Non-pigmented ciliary epithelial cell (primary cell): ENCODE measurements around the gene TTLL10.

ENCODE experiments used
- DNase-seq: peaks from one replicate; pipeline ENCODE4 v3.0.0-alpha.2; 2010; ENCODE audit warnings: low read depth

The TTLL10 gene

GRCh38 chr1:1173793-1174415 lies at the start of gene TTLL10:
Gene TTLL10 (plus strand): TSS chr1:1173880. CDS start chr1:1179216, 5,336 bp downstream.
- DNase-seq = no peak

GRCh38 chr1:1124508-1124785 lies 49.2 kb upstream of the TTLL10 start:
- DNase-seq = no peak

GRCh38 chr1:1124786-1125642 lies 48.7 kb upstream of the TTLL10 start:
- no peak for DNase-seq

GRCh38 chr1:1125945-1126344 lies 47.7 kb upstream of the TTLL10 start:
- DNase-seq = no peak

GRCh38 chr1:1127551-1128451 lies 45.9 kb upstream of the TTLL10 start:
- no peak for DNase-seq

GRCh38 chr1:1128454-1129139 lies 45.1 kb upstream of the TTLL10 start:
- DNase-seq = no peak

- DNase-seq = no peak
These were observed 44.3 kb upstream of the TTLL10 start for GRCh38 chr1:1129381-1129821.

GRCh38 chr1:1130206-1131120 lies 43.2 kb upstream of the TTLL10 start:
- DNase-seq = no peak

- no peak for DNase-seq
These were observed 41.4 kb upstream of the TTLL10 start for GRCh38 chr1:1132042-1132950.

- no peak for DNase-seq
These were observed 40.5 kb upstream of the TTLL10 start for GRCh38 chr1:1132956-1133750.

- DNase-seq = no peak
These were observed 39.2 kb upstream of the TTLL10 start for GRCh38 chr1:1134300-1134970.

- DNase-seq = no peak
These were observed 38.1 kb upstream of the TTLL10 start for GRCh38 chr1:1135339-1136136.

GRCh38 chr1:1136547-1137230 lies 37.0 kb upstream of the TTLL10 start:
- no peak for DNase-seq

- no peak for DNase-seq
These were observed 36.2 kb upstream of the TTLL10 start for GRCh38 chr1:1137256-1138045.

GRCh38 chr1:1140673-1141072 lies 33.0 kb upstream of the TTLL10 start:
- DNase-seq = no peak

- DNase-seq = no peak
These were observed 32.3 kb upstream of the TTLL10 start for GRCh38 chr1:1141244-1141910.
